HUES6 (cell line): ENCODE results near the gene PANX2.
"Not testable (repeated sequence)": the region's sequence is repeated elsewhere in the genome, so short reads cannot be mapped to it uniquely, and the experiment has no call there.

Source experiments
- H3K27ac ChIP-seq: 2 replicates; pipeline ENCODE4 v1.7.0; 2013; ENCODE audit warnings: low read depth, mild to moderate bottlenecking, low read length, inconsistent platforms
- H3K27me3 ChIP-seq: 2 replicates; pipeline ENCODE4 v1.6.1; 2013; ENCODE audit warnings: low read length; ENCODE audit not compliant: control insufficient read depth, insufficient read depth
- H3K36me3 ChIP-seq: 2 replicates; pipeline ENCODE4 v1.6.1; 2013; ENCODE audit warnings: low read length; ENCODE audit not compliant: control insufficient read depth, insufficient read depth
- H3K4me1 ChIP-seq: 2 replicates; pipeline ENCODE4 v1.6.1; 2013; ENCODE audit warnings: low read length; ENCODE audit not compliant: control insufficient read depth, insufficient read depth
- H3K4me3 ChIP-seq: 2 replicates; pipeline ENCODE4 v1.5.1; 2013; ENCODE audit warnings: low read depth, low read length
- H3K9ac ChIP-seq: one replicate; pipeline ENCODE4 v1.6.1; 2013; ENCODE audit warnings: mild to moderate bottlenecking, low read length
- H3K9me3 ChIP-seq: 2 replicates; pipeline ENCODE4 v1.6.1; 2013; ENCODE audit warnings: low read depth, low read length; ENCODE audit not compliant: control insufficient read depth, insufficient read depth

The PANX2 gene

GRCh38 chr22:50139843-50140415, 30.6 kb upstream of the PANX2 start:
- no peaks in the 10 kb centered on the region for H3K27me3 ChIP-seq
- no peaks in the 10 kb centered on the region for H3K36me3 ChIP-seq
- H3K27ac ChIP-seq = no peak overlapping the region
- no peaks in the 10 kb centered on the region for H3K9me3 ChIP-seq
- no peak overlapping the region for H3K4me3 ChIP-seq
- no peaks in the 10 kb centered on the region for H3K4me1 ChIP-seq
- H3K9ac ChIP-seq = no peak overlapping the region

- no peak overlapping the region for H3K9ac ChIP-seq
- H3K9me3 ChIP-seq = no peaks in the 10 kb centered on the region
- H3K36me3 ChIP-seq = no peaks in the 10 kb centered on the region
- no peak overlapping the region for H3K4me3 ChIP-seq
- no peaks in the 10 kb centered on the region for H3K4me1 ChIP-seq
- H3K27ac ChIP-seq = no peak overlapping the region
- no peaks in the 10 kb centered on the region for H3K27me3 ChIP-seq
Observed at GRCh38 chr22:50140615-50141014, 29.9 kb upstream of the PANX2 start.

- Histone ChIP-seq H3K36me3 (no peaks in the 10 kb centered on the region), H3K27ac (no peak overlapping the region), H3K4me1 (peaks cover under 1% of the 10 kb centered on the region; the same call in 1 of the 2 replicates), H3K9me3 (no peaks in the 10 kb centered on the region), H3K4me3 (no peak overlapping the region), H3K9ac (no peak overlapping the region), H3K27me3 (no peaks in the 10 kb centered on the region)
Observed at GRCh38 chr22:50141462-50141861, 29.1 kb upstream of the PANX2 start.

DNA sequence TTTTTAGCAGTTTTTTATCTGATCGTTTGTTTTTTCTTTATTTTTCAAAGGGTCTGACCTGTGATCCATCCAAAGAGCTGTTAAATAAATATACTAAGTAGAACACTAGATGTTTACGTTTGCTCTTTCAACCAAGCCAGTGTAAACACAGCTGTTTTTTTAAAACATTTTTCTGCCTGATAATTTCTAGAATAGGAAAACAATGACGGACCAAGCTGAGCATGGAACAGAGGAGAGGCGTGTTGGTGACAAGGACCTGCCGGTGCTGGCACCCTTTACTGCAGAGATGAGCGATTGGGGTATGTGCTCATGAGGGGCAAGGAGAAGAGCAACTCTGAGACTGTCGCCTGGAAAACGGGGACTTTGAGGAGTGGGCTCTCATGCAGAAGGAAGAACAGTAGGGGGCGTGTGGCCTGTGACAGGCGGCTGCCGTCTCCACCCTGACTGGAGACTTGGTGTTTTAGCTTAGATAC, 28.6 kb upstream of the PANX2 start:
- Histone ChIP-seq H3K9ac (no peak overlapping the region), H3K9me3 (no peaks in the 10 kb centered on the region), H3K27me3 (no peaks in the 10 kb centered on the region), H3K36me3 (no peaks in the 10 kb centered on the region), H3K27ac (no peak overlapping the region), H3K4me3 (no peak overlapping the region), H3K4me1 (peaks cover 3% of the 10 kb centered on the region; the same call in 1 of the 2 replicates)

- peaks cover 3% of the 10 kb centered on the region; the same call in 1 of the 2 replicates for H3K4me1 ChIP-seq
Observed at GRCh38 chr22:50143096-50143495, 27.4 kb upstream of the PANX2 start.

DNA sequence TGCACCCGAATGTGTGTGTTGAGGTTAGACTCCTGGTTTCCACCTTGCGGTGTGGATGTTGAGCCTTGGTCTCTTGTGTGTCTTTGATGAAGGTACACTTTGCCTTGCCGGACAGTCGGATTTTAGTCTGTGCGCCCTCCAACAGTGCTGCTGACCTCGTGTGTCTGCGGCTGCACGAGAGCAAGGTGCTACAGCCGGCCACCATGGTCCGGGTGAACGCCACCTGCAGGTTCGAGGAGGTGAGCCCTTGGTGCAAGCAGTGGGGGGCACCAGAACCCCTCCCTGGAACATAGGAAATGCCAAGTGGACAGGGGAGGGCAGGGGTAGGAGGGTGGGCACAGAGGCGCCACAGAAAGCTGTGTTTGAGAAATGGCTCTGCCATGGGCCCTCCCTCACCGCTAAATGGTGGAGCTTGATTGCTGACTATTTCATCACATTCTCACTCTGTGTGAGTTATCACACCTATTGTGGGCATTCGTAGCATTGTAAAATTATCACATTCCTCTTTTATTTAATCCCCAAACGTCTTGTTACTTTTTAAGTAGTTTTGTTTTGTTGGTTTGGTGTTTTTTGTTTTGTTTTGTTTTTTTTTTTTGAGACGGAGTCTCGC, 26.4 kb upstream of the PANX2 start:
- Histone ChIP-seq H3K27ac (no peak overlapping the region), H3K4me3 (no peak overlapping the region), H3K9ac (no peak overlapping the region), H3K36me3 (no peaks in the 10 kb centered on the region), H3K9me3 (no peaks in the 10 kb centered on the region), H3K27me3 (no peaks in the 10 kb centered on the region), H3K4me1 (peaks cover 6% of the 10 kb centered on the region)

More at GRCh38 chr22:50143096-50143495, 27.4 kb upstream of the PANX2 start:
- H3K4me3 ChIP-seq = no peak overlapping the region
- H3K9ac ChIP-seq = no peak overlapping the region
- H3K27me3 ChIP-seq = no peaks in the 10 kb centered on the region
- H3K9me3 ChIP-seq = no peaks in the 10 kb centered on the region
- no peaks in the 10 kb centered on the region for H3K36me3 ChIP-seq
- H3K27ac ChIP-seq = no peak overlapping the region

- H3K27ac ChIP-seq = no peak overlapping the region
- peaks cover 8% of the 10 kb centered on the region; the same call in 1 of the 2 replicates for H3K27me3 ChIP-seq
- no peak overlapping the region for H3K4me3 ChIP-seq
- H3K36me3 ChIP-seq = no peaks in the 10 kb centered on the region
- H3K4me1 ChIP-seq = peaks cover 6% of the 10 kb centered on the region
- no peaks in the 10 kb centered on the region for H3K9me3 ChIP-seq
- no peak overlapping the region for H3K9ac ChIP-seq
Observed at GRCh38 chr22:50145721-50146438, 24.7 kb upstream of the PANX2 start.

GRCh38 chr22:50146439-50147238, 23.9 kb upstream of the PANX2 start:
- Histone ChIP-seq H3K27me3 (peaks cover 8% of the 10 kb centered on the region; the same call in 1 of the 2 replicates), H3K9ac (no peak overlapping the region), H3K4me3 (no peak overlapping the region), H3K27ac (no peak overlapping the region), H3K4me1 (peaks cover 6% of the 10 kb centered on the region), H3K36me3 (no peaks in the 10 kb centered on the region), H3K9me3 (no peaks in the 10 kb centered on the region)

- H3K27ac ChIP-seq, H3K27me3 ChIP-seq, H3K4me1 ChIP-seq, H3K9ac ChIP-seq, H3K36me3 ChIP-seq, H3K4me3 ChIP-seq, H3K9me3 ChIP-seq: not testable (repeated sequence)
Observed at GRCh38 chr22:50147258-50148165, 23.0 kb upstream of the PANX2 start.

- H3K9me3 ChIP-seq = no peaks in the 10 kb centered on the region
- H3K27ac ChIP-seq = no peak overlapping the region
- no peak overlapping the region for H3K4me3 ChIP-seq
- peaks cover 6% of the 10 kb centered on the region for H3K4me1 ChIP-seq
- H3K27me3 ChIP-seq = peaks cover 10% of the 10 kb centered on the region; the same call in 1 of the 2 replicates
- no peaks in the 10 kb centered on the region for H3K36me3 ChIP-seq
- no peak overlapping the region for H3K9ac ChIP-seq
Observed at GRCh38 chr22:50148166-50148500, 22.4 kb upstream of the PANX2 start.
